NCI-H774 (cell line): ENCODE measurements around the gene CYP2W1.
"Not testable (repeated sequence)": the region's sequence is repeated elsewhere in the genome, so short reads cannot be mapped to it uniquely, and the experiment has no call there.

ENCODE experiments used
- DNase-seq: peaks from one replicate; lab custom pipeline; 2025; lab: John Stamatoyannopoulos, UW

Gene CYP2W1

GRCh38 chr7:951881-952547 lies 31.0 kb upstream of the CYP2W1 start:
- DNase-seq: no peak

- DNase-seq: no peak
Measured at GRCh38 chr7:952548-953441, 30.2 kb upstream of the CYP2W1 start.

- no peak for DNase-seq
Measured at GRCh38 chr7:953547-954327, 29.2 kb upstream of the CYP2W1 start.

GRCh38 chr7:954330-955238 lies 28.4 kb upstream of the CYP2W1 start, which contains the start of gene ADAP1:
Gene ADAP1 (minus strand): TSS chr7:954680. CDS start chr7:954477, 203 bp downstream.
- no peak for DNase-seq

- DNase-seq: no peak
Measured at GRCh38 chr7:956031-956430, 26.9 kb upstream of the CYP2W1 start.

GRCh38 chr7:957418-958220 lies 25.4 kb upstream of the CYP2W1 start:
- DNase-seq: no peak

GRCh38 chr7:958221-959200 lies 24.5 kb upstream of the CYP2W1 start:
- no peak for DNase-seq

- no peak for DNase-seq
Measured at GRCh38 chr7:959271-959670, 23.7 kb upstream of the CYP2W1 start.

GRCh38 chr7:959740-960139 lies 23.2 kb upstream of the CYP2W1 start:
- not testable (repeated sequence) for DNase-seq

GRCh38 chr7:960269-960871 lies 22.6 kb upstream of the CYP2W1 start:
- DNase-seq: no peak

- DNase-seq: not testable (repeated sequence)
Measured at GRCh38 chr7:960972-961371, 22.0 kb upstream of the CYP2W1 start.

- no peak for DNase-seq
Measured at GRCh38 chr7:961546-962400, 21.2 kb upstream of the CYP2W1 start.

GRCh38 chr7:962401-963081 lies 20.4 kb upstream of the CYP2W1 start:
- no peak for DNase-seq

- DNase-seq: peak; percentile 13
Measured at GRCh38 chr7:963236-964078, 19.5 kb upstream of the CYP2W1 start.

- DNase-seq: no peak
Measured at GRCh38 chr7:964401-965231, 18.4 kb upstream of the CYP2W1 start.
